HEK293 (cell line): ENCODE data around the gene SLC17A1.

Source experiments
- ATF2 ChIP-seq: fragments of 450-650 bp; formaldehyde crosslinking; IDR thresholded peaks from 2 replicates; pipeline ENCODE4 v1.5.1; 2016; ENCODE audit warnings: missing biosample characterization, missing genetic modification characterization, low read depth
- CTCF ChIP-seq: fragments of 450-650 bp; formaldehyde crosslinking; IDR thresholded peaks from 2 replicates; pipeline ENCODE4 v1.5.1; 2016; ENCODE audit warnings: missing biosample characterization, missing genetic modification characterization
- SALL2 ChIP-seq: fragments of 450-650 bp; formaldehyde crosslinking; IDR thresholded peaks from 2 replicates; pipeline ENCODE4 v1.5.0; 2017; ENCODE audit warnings: missing biosample characterization, mild to moderate bottlenecking, missing genetic modification characterization, borderline replicate concordance
- SETDB1 ChIP-seq: IDR thresholded peaks from one replicate; pipeline ENCODE4 v1.6.1; 2017; ENCODE audit warnings: mild to moderate bottlenecking, low read length, moderate library complexity, mixed read lengths; ENCODE audit not compliant: insufficient read length
- YY1 ChIP-seq: fragments of 450-650 bp; formaldehyde crosslinking; IDR thresholded peaks from 2 replicates; pipeline ENCODE4 v1.5.1; 2018; ENCODE audit warnings: missing biosample characterization, missing genetic modification characterization
- ZNF639 ChIP-seq: fragments of 450-650 bp; formaldehyde crosslinking; IDR thresholded peaks from 2 replicates; pipeline ENCODE4 v1.5.1; 2016; ENCODE audit warnings: missing biosample characterization, missing genetic modification characterization
- ZNF768 ChIP-seq: fragments of 450-650 bp; formaldehyde crosslinking; IDR thresholded peaks from 2 replicates; pipeline ENCODE4 v1.5.1; 2018; ENCODE audit warnings: missing biosample characterization, mild to moderate bottlenecking, missing genetic modification characterization

GRCh38 chr6:25815194-25815593 lies 16.7 kb downstream of the SLC17A1 start:
- no peak for TF ChIP-seq SETDB1
- no peak for TF ChIP-seq CTCF (tag by site-specific recombination)
- TF ChIP-seq ZNF768 (tag by site-specific recombination) = no peak
- no peak for TF ChIP-seq ATF2 (tag by site-specific recombination)
- TF ChIP-seq YY1 = no peak
- no peak for TF ChIP-seq ZNF639 (tag by site-specific recombination)
- TF ChIP-seq SALL2 (tag by site-specific recombination) = no peak
